LNCaP clone FGC (cell line): ENCODE measurements around the gene NFIC.
A peak's percentile ranks its signal among the peaks of the same experiment; 100 is the strongest.
"Not testable (repeated sequence)": the region's sequence is repeated elsewhere in the genome, so short reads cannot be mapped to it uniquely, and the experiment has no call there.

ENCODE experiments used
- DNase-seq: peaks from one replicate; pipeline ENCODE4 v3.0.0-alpha.2; 2011; ENCODE audit warnings: low read depth
- H3K4me3 ChIP-seq: 2 replicates; pipeline ENCODE4 v1.5.1; 2011; ENCODE audit warnings: mild to moderate bottlenecking, low read depth, low read length, control low read depth
- TF ChIP-seq, protein P1 (sequence below): IDR thresholded peaks from 2 replicates; pipeline ENCODE4 v1.5.1; 2012; ENCODE audit warnings: mild to moderate bottlenecking; ENCODE audit not compliant: control insufficient read depth, insufficient read depth; ENCODE audit errors: extremely low read depth

NFIC gene

GRCh38 chr19:3338541-3339181 lies 27.7 kb upstream of the NFIC start:
- H3K4me3 ChIP-seq: no peak overlapping the region
- DNase-seq: no peak
- TF ChIP-seq, protein P1, sequence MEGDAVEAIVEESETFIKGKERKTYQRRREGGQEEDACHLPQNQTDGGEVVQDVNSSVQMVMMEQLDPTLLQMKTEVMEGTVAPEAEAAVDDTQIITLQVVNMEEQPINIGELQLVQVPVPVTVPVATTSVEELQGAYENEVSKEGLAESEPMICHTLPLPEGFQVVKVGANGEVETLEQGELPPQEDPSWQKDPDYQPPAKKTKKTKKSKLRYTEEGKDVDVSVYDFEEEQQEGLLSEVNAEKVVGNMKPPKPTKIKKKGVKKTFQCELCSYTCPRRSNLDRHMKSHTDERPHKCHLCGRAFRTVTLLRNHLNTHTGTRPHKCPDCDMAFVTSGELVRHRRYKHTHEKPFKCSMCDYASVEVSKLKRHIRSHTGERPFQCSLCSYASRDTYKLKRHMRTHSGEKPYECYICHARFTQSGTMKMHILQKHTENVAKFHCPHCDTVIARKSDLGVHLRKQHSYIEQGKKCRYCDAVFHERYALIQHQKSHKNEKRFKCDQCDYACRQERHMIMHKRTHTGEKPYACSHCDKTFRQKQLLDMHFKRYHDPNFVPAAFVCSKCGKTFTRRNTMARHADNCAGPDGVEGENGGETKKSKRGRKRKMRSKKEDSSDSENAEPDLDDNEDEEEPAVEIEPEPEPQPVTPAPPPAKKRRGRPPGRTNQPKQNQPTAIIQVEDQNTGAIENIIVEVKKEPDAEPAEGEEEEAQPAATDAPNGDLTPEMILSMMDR: no peak

DNA sequence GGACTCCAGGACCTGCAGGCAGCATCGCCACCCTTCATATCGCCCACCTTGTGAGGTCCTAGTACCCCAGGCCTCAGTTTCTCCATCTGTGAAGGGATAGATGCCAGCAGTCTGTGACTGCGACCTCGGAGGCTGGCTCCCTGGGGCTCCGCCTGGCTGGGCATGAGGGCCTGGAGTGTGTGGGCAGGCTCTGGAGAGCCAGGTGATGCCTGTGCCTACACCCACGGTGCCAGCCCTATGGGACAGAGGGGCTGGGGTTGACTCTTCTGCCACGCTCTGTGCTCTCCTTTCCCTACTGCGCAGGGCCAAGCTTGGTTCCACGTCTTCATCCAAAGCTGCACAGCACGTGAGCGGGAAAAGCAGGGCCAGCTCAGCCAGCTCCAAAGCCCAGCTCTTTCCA lies 26.0 kb upstream of the NFIC start:
- no peak overlapping the region for H3K4me3 ChIP-seq
- TF ChIP-seq, protein P1: no peak
- no peak for DNase-seq

DNA sequence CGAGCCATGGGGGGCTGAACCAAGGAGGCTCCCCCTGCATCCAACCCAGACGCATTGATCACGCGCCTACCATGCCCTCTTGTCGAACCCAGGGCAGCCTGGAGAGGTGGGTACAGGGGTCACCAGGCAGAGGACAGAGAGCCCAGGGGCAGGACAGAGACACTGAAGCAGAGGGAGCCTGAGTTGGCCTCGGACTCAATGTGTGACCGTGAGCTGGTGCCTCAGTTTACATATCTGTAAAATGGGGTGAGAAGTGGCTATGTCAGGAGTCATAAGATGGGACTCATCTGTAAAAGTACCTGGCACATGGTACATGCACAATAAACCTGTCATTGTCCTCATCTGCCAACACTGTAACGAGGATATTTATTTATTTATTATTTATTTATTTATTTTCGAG lies 24.1 kb upstream of the NFIC start:
- no peak overlapping the region for H3K4me3 ChIP-seq
- TF ChIP-seq, protein P1: no peak
- no peak for DNase-seq

- not testable (repeated sequence) for H3K4me3 ChIP-seq, DNase-seq
These were observed 23.4 kb upstream of the NFIC start for GRCh38 chr19:3342962-3343361.

DNA sequence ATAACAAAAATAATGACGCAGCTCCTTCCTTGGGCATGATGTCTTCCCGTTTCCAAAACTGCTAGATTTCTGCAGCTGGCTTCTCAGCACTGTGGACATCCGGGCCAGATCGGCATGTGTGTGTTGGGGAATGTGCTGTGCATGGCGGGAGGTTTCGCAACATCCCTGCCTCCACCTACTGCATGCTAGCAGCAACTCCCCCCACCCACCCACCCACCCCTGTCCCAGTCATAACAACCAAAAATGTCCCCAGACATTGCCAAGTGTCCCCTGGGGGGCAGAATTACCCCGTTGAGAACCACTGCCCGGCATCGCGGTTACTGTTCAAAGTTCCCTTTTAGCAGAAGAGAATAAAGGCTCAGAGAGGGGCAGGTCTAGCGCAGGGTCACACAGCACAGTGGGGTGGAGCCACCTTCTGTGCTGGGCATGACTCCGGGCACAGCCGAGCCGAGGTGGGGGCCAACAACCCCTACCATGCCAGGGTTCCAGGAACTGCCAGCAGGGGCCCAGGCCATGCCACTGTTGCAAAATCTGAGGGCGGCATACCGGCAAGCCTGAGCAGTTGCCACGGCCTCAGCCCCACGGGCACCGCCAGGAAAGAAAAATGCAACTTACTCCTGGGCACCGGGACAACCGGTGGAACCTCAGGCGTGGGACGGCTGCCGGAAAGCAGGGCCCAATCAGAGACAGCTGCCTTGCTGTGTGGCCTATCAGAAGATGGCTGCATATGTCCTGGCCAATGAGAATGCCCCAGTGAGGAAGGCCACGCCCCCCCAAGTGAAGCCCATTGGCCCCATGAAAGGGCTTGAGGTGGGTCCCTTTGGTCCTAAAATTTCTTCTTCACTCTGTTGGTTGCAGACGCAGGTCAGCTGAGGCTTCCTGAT lies 22.5 kb upstream of the NFIC start:
- no peak overlapping the region for H3K4me3 ChIP-seq
- peak; percentile 47 for DNase-seq
- TF ChIP-seq, protein P1: no peak

- no peak for DNase-seq
These were observed 21.5 kb upstream of the NFIC start for GRCh38 chr19:3344608-3345598.

More at GRCh38 chr19:3344608-3345598, 21.5 kb upstream of the NFIC start:
- H3K4me3 ChIP-seq: no peak overlapping the region
- TF ChIP-seq, protein P1: no peak
